Astrocyte (in vitro differentiated cells and primary cell): ENCODE measurements around the gene MBD5.

Experiments
- CTCF ChIP-seq: IDR thresholded peaks from 2 replicates; pipeline ENCODE4 v1.5.1; 2011; ENCODE audit warnings: low read depth, mild to moderate bottlenecking, inconsistent platforms, low read length, moderate library complexity; ENCODE audit not compliant: insufficient read depth
- EZH2 ChIP-seq: IDR thresholded peaks from 2 replicates; pipeline ENCODE4 v1.6.1; 2012; ENCODE audit warnings: mild to moderate bottlenecking, low read length, inconsistent platforms; ENCODE audit not compliant: insufficient read depth

- TF ChIP-seq EZH2 (no peak), CTCF (no peak)
Observed at GRCh38 chr2:148303161-148303560, 282.3 kb downstream of the MBD5 start.
